Activated CD8-positive, alpha-beta memory T cell treated with anti-CD3 and anti-CD28 coated beads, Interleukin-2, amount 50 U/mL, for 1 hour (primary cell): ENCODE data around the gene LGALS9B.
"Not testable (repeated sequence)": the region's sequence is repeated elsewhere in the genome, so short reads cannot be mapped to it uniquely, and the experiment has no call there.

Experiments
- DNase-seq: peaks from one replicate; pipeline ENCODE4 v3.0.0-alpha.2; 2020; ENCODE audit errors: extremely low read depth

The LGALS9B gene

DNA sequence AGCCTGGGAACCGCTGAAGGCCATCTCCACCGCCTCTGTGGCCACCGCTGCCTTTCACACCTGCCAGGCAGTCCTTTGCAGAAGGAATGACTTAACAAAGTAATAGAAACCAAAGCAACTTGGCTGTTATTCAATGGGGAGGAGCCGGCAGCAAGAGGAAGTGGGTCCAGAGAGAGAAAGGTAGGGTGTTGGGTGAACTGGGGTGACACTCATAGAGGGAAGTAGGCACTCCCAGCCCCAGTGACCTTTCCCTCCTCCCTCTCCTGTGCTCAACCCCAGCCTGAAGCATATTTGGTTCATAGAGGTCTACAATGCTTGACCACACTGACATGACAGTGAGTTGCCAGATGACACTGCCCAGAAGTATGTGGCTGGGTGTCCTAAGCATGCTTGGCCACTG lies at the start of gene LGALS9B:
TSS of gene LGALS9B (minus strand) at position 93 of the 400 bp plus-strand sequence. CDS start at position 24, 69 bp downstream.
- DNase-seq: not testable (repeated sequence)

DNA sequence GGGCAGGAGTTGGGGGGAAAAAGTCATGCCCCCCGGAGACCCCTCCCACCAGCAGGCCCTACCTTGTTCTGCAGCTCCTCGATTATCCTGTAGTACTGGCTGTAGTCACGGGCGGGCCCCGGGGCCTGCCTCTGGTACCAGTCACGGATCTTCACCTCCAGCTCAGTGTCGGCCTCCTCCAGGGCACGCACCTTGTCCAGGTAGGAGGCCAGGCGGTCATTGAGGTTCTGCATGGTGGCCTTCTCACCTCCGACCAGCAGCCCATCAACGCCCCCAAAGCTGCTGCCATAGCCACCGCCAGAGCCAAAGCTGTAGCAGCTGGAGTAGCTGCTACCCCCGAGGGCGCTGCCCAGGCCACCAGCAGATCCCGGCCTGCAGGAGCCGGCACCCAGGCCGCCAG lies 49.6 kb upstream of the LGALS9B start:
- DNase-seq: not testable (repeated sequence)

DNA sequence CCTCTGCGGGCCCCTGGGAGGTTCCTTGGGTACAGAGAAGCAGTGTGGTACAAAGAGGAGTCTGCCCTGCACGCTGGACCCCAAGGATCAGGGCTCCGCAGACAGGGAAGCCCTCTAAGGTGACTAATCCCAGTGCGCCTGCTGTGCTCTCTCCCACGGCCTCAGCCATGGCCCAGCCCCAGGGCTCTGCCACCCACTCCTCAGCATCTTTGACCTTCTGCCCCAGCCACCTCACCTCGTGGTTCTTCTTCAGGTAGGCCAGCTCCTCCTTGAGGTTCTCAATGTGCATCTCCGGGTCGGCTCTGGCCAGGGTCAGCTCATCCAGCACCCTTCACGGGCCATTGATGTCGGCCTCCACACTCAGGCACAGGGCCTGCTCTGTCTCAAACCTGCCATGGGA lies 47.8 kb upstream of the LGALS9B start:
- not testable (repeated sequence) for DNase-seq

- not testable (repeated sequence) for DNase-seq
Observed at GRCh38 chr17:20513539-20513938, 46.2 kb upstream of the LGALS9B start.

GRCh38 chr17:20512378-20512777 lies 45.0 kb upstream of the LGALS9B start:
- not testable (repeated sequence) for DNase-seq

GRCh38 chr17:20511778-20512177 lies 44.4 kb upstream of the LGALS9B start:
- not testable (repeated sequence) for DNase-seq

DNA sequence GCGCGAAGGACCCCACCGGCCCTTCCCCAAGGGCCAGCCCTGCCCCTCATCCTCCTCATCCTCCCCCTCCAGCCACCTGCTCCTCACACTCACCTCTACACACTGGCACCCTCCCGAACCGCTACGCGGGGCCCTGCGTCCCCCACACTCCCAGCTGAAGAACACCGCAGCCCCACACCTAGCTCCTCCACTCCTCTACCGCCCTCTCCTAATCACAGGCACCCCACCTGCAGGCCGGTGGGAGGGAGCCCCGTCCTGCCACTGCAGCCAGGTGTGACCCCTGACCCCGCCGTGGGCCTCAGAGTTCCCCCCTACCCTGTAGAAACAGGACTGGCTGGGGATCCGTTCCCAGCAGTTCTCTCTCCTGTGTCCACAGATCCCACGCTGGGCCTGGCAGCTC lies 38.0 kb upstream of the LGALS9B start:
- DNase-seq: not testable (repeated sequence)

DNA sequence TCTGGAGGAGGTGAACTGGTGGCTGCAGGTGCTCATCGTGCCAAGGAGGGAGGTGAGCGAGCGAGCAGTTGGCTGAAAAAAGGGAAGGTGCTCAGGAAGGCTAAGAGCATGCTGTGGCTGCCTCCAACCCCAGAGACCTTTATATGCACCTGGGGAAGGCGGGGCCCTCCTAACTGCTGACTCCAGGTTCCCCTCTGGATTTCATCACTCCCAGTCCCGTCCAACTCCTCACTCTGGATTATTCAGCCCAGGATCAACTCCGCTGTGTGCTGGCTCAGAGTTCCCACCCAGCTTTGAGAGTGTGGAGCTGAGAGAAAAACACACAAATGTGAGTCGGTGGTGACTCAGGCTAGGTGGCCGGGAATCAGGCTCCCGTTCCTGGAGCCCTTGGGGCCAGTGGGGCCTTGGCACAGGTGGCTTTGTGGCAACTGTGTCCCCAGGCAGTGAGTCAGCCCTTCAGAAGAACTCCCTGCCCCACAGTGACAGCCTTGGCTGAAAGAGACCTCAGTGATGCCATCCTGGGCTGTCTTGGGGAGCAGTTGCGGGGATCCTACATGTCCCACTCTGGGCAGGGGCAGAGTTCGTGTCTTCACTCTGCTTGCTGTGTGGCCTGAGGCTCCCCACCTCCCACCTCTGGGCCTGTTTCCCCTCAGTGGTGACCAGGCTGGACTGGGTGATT lies 37.2 kb upstream of the LGALS9B start:
- not testable (repeated sequence) for DNase-seq

GRCh38 chr17:20501896-20502295 lies 34.6 kb upstream of the LGALS9B start:
- not testable (repeated sequence) for DNase-seq

DNA sequence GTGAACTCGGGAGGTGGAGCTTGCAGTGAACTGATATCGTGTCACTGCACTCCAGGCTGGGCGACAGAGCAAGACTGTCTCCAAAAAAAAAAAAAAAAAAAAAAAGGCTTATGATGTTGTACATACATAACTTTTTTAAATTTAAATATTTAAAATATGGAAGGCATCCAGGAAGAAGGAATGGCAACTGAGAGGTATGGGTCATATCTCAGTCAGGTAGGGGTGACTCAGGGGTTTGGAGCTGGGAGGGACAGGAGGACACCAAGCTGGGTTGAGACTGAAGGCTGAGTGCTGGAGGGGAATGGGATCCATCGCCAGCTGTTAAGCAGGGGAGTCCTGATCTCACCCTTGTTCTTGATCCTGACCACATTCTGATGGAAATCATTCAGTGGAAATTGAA lies 33.0 kb upstream of the LGALS9B start:
- DNase-seq: not testable (repeated sequence)

- not testable (repeated sequence) for DNase-seq
Observed at GRCh38 chr17:20495420-20495819, 28.1 kb upstream of the LGALS9B start.

GRCh38 chr17:20494735-20495134 lies 27.4 kb upstream of the LGALS9B start:
- not testable (repeated sequence) for DNase-seq

DNA sequence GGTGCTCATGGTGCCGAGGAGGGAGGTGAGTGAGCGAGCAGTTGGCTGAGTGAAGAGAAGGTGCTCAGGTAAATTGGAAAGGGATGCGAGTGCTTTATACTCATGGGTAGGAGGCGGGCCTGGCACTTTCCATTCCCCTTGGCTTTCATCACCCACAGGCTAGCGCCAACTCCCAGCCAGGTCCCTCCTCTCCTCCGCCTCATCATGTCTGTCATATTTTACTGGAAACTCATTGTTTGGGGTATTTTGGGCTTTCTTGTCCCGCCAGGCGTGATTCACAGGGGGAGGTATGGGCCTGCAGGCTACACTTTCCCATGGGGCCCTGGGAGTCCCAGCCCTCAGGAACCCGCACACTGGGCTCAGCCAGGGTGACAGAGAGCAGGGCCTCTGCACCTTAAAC lies 26.8 kb upstream of the LGALS9B start:
- DNase-seq: not testable (repeated sequence)

- DNase-seq: not testable (repeated sequence)
Observed at GRCh38 chr17:20492971-20493370, 25.6 kb upstream of the LGALS9B start.

- not testable (repeated sequence) for DNase-seq
Observed at GRCh38 chr17:20492099-20492498, 24.8 kb upstream of the LGALS9B start.

DNA sequence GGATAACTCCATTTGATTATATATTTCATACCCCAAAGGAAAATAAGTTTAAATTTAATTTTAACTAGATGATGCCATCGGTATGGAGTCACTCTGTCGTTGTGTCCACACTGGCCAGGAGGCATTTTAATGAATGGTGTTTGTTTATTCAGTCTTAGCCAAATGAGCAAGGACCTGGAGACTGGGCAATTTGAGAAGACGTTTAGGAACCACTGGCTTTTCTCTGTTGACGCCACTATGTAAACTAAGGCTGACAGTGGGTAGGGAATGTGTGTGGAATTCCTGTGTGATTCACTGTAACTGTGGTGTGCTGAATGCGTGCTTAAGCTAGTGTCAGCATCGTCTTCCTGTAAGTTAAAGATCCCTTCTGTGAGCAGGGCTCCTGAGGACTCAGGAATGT lies 17.6 kb upstream of the LGALS9B start:
- DNase-seq: not testable (repeated sequence)

- DNase-seq: not testable (repeated sequence)
Observed at GRCh38 chr17:20479889-20480591, 12.7 kb upstream of the LGALS9B start.

- not testable (repeated sequence) for DNase-seq
Observed at GRCh38 chr17:20477398-20478071, 10.2 kb upstream of the LGALS9B start.

DNA sequence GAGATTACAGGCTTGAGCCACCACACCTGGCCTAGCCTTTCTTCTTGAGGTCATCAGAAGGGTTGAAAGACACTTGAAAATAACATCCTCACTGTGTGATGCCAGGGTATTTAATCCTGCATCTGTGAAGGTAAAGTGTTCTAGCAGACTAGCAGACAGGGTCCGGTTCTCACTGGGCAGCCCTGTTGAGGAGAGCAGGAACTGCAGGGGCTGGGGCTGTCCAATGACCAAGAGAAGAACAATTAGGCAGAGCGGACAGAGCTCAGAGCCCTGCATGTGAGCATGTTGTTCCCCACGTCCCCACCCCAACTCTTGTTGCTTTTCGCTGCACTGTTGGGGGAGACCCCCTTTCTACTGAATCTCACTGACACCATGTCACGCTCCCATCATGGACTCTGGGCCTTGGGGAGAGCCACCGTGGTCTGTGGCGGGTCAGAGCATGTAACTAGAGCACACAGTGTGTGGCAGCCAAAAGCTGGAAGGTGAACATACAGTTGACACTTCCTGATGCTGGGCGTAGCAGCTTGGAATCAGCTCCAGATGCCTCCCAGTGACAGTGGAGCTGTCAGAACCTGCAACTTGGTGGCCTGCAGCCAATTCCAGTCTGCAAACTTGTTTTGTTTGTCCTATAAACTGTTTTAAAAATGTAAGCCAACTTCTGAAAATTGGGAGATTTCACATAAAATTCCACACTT lies 7.9 kb upstream of the LGALS9B start:
- not testable (repeated sequence) for DNase-seq

DNA sequence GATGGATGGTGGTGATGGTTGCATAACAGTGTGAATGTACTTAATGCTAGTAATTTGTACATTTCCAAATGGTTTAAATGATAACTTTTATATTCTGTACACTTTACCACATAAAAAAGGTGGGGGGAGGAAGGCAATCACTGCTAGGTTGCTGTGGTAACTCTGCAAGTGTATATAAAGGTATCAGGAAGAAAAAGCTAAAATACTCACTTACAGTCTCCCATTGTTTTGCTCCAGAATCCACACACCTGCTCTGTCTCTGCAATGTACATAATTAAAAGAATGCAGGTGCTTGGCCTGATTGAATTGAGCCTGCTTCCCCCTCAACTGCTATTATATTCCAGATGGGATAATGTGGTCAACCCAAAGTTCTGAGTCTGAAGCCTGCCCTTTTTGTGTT lies 6.7 kb upstream of the LGALS9B start:
- not testable (repeated sequence) for DNase-seq

DNA sequence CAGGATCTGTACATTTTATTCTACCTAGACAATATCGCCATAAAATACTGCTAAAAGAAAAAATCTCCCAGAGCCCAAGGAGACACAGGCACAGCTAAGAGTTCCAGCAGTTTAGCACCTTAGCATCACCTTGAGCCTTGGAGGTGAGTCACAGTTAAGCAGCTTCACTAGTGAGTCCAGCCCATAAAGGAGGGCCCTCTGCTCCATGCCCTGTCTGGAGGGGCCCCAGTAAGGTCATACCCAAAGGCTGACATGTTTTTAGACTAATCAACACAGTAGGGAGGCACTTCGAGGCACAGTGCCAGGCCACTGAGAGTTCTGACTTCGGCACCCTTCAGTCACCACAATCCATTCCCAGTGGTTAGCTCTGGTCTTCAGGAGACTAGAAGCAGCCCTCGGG lies 2.6 kb upstream of the LGALS9B start:
- DNase-seq: not testable (repeated sequence)

- not testable (repeated sequence) for DNase-seq
Observed at GRCh38 chr17:20469107-20469506, 1.8 kb upstream of the LGALS9B start.
